Activated naive CD8-positive, alpha-beta T cell treated with anti-CD3 and anti-CD28 coated beads, Interleukin-2, amount 50 U/mL, for 16 hours (primary cell): ENCODE measurements around the gene NDUFB5.

Experiments used
- DNase-seq: peaks from one replicate; pipeline ENCODE4 v3.0.0-alpha.2; 2020; ENCODE audit warnings: low read depth, low spot score

Gene NDUFB5

GRCh38 chr3:179676081-179676480, 71.5 kb downstream of the NDUFB5 start:
- no peak for DNase-seq
